HFFc6 (cell line): Measurements from ENCODE around the gene ELP6. TPM values are rescaled to one million over a fixed set of nuclear protein-coding genes. Genes with fewer than 3 reads are reported as not detected.

Source experiments
- DNase-seq: peaks from one replicate; pipeline ENCODE4 v3.0.0-alpha.2; 2018
- H3K27ac Mint-ChIP-seq: 2 replicates; pipeline ENCODE4 v1.8.0; 2020; ENCODE audit warnings: mild to moderate bottlenecking, mixed read lengths
- H3K27me3 Mint-ChIP-seq: 2 replicates; pipeline ENCODE4 v1.8.0; 2021; ENCODE audit warnings: mild to moderate bottlenecking, moderate library complexity, mixed read lengths; ENCODE audit not compliant: insufficient read depth
- H3K36me3 Mint-ChIP-seq: 2 replicates; pipeline ENCODE4 v1.8.0; 2021; ENCODE audit warnings: low read depth, mixed read lengths
- H3K4me1 Mint-ChIP-seq: 2 replicates; pipeline ENCODE4 v1.8.0; 2020; ENCODE audit warnings: low read depth, mixed read lengths
- H3K4me3 Mint-ChIP-seq: 2 replicates; pipeline ENCODE4 v1.8.0; 2020; ENCODE audit warnings: mild to moderate bottlenecking, moderate library complexity, mixed read lengths
- H3K9me3 Mint-ChIP-seq: 2 replicates; pipeline ENCODE4 v1.8.0; 2020; ENCODE audit warnings: mild to moderate bottlenecking, mixed read lengths
- CTCF ChIP-seq: fragments of 200-600 bp; sonication (generic); IDR thresholded peaks from 2 replicates; pipeline ENCODE4 v1.5.0; 2021; ENCODE audit warnings: antibody characterized with exemption, mild to moderate bottlenecking
- total RNA-seq, 6 experiments: library from RNA; stranded (reverse); fragmentation: NEBNext Ultra II Directional; extraction: Animal tissue kit (Norgen Biotek cat#: 25700); gene quantifications; 2 replicates in 1 of 6; 3 replicates in 5 of 6; pipeline ENCODE4 v1.2.3, GENCODE V29; 2021

ELP6 gene
- total RNA-seq, 6 experiments from 2014 or later = 30.4 to 36.2 (median 34.5) TPM

DNA sequence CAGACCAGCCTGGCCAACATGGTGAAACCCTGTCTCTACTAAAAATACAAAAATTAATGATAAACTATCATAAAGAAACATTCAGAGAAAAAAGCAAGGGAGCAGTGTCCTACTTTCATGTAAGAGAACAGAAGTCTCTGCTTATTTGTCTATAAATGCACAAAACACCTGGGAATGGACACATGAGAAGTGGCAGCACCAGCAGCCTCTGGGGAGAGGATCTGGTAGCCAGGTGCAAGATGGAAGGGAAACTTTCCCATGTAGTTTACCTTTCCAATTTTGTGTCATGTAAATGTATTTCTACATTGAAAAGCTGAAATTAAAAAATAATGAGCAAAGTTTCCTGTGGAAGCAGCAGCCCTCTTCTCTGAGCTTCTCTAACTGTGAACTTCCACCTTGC, 56.5 kb downstream of the ELP6 start:
- peaks cover 7% of the 10 kb centered on the region for H3K36me3 Mint-ChIP-seq
- peaks cover 4% of the 10 kb centered on the region for H3K27me3 Mint-ChIP-seq
- no peak overlapping the region for H3K4me3 Mint-ChIP-seq
- DNase-seq = no peak
- H3K27ac Mint-ChIP-seq = no peak overlapping the region
- H3K4me1 Mint-ChIP-seq = peaks cover 8% of the 10 kb centered on the region
- no peak for TF ChIP-seq CTCF
- peaks cover 7% of the 10 kb centered on the region for H3K9me3 Mint-ChIP-seq

GRCh38 chr3:47455806-47456452, 57.6 kb downstream of the ELP6 start:
- TF ChIP-seq CTCF = no peak
- H3K4me3 Mint-ChIP-seq = no peak overlapping the region
- no peak for DNase-seq
- no peak overlapping the region for H3K27ac Mint-ChIP-seq
- peaks cover 4% of the 10 kb centered on the region for H3K27me3 Mint-ChIP-seq
- peaks cover 7% of the 10 kb centered on the region for H3K9me3 Mint-ChIP-seq
- H3K4me1 Mint-ChIP-seq = peaks cover 8% of the 10 kb centered on the region
- H3K36me3 Mint-ChIP-seq = peaks cover 7% of the 10 kb centered on the region

DNA sequence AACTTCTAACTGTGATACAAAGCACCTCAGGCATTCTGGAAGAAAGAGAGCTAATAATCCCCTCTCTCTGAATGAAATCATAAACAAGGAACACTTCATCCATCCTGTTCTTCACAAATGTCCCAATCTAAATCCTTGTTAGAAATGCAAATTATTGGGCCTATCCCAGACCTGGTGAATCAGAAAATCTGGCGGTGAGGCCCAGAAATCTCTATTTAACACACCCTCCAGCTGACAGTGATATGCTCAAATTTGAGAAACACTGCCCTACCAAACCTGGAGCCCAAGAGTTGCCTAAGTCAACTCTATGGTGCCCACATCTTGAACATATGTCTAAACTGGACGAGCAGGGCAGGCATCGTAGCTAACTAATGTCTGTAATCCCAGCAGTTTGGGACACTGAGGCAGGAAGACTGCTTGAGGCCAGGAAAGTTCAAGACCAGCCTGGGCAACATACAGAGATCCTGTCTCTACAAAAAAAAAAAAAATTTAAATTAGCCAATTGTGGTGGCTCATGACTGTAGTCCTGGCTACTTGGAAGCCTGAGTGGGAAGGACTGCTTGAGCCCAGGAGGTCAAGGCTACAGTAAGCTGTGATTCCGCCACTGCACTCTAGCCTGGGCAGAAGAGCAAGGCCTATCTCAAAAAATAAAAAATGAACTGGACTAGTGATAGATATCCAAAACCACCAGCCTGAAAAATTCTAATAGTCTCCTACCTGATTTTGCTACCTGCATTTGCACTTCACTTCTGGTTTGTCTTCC, 60.9 kb downstream of the ELP6 start:
- Mint-ChIP-seq H3K4me1 (peaks cover 8% of the 10 kb centered on the region), H3K9me3 (peaks cover 4% of the 10 kb centered on the region; the same call in 1 of the 2 replicates), H3K27me3 (peaks cover 2% of the 10 kb centered on the region; the same call in 1 of the 2 replicates), H3K36me3 (peaks cover 9% of the 10 kb centered on the region), H3K27ac (no peak overlapping the region), H3K4me3 (no peak overlapping the region)
- no peak for TF ChIP-seq CTCF
- DNase-seq = no peak

Other genes with a start within 250 kb of the ELP6 start
- gene KIF9, start 230.9 kb downstream of the ELP6 start, total RNA-seq = 1 to 10 TPM; 5.0 to 8.6 (median 5.7) TPM
- 10 to 100 TPM; 26.6 to 34.5 (median 28.5) TPM for gene KLHL18, start 230.8 kb downstream of the ELP6 start, total RNA-seq
- 10 to 100 TPM; 43.1 to 50.0 (median 48.6) TPM for gene PTPN23, start 132.7 kb downstream of the ELP6 start, total RNA-seq
- 10 to 100 TPM; 48.3 to 63.3 (median 54.9) TPM for gene SCAP, start 37.8 kb downstream of the ELP6 start, total RNA-seq
- under 1 TPM in 3 of 6 experiments, not detected in 3; 0.05 to 0.19 (median 0.11) TPM for gene CSPG5, start 65.2 kb upstream of the ELP6 start, total RNA-seq